NCI-H2107 treated with DMSO at 0.1 percent for 48 hours (cell line): ENCODE data around the gene TM7SF3.
"Not testable (repeated sequence)": the region's sequence is repeated elsewhere in the genome, so short reads cannot be mapped to it uniquely, and the experiment has no call there.

Source experiments
- DNase-seq: peaks from one replicate; lab custom pipeline; 2025; ENCODE audit not compliant: unreplicated experiment; lab: John Stamatoyannopoulos, UW

Gene TM7SF3

GRCh38 chr12:26982866-26983265, 31.3 kb downstream of the TM7SF3 start:
- no peak for DNase-seq

- DNase-seq, result no peak
These were observed 34.5 kb downstream of the TM7SF3 start for GRCh38 chr12:26979733-26980132.

GRCh38 chr12:26978801-26979200, 35.4 kb downstream of the TM7SF3 start:
- DNase-seq, result no peak

- no peak for DNase-seq
These were observed 37.5 kb downstream of the TM7SF3 start for GRCh38 chr12:26976687-26977086.

GRCh38 chr12:26971963-26972362, 42.2 kb downstream of the TM7SF3 start:
- no peak for DNase-seq

- no peak for DNase-seq
These were observed 44.0 kb downstream of the TM7SF3 start for GRCh38 chr12:26970136-26970535.

GRCh38 chr12:26966842-26967241, 47.3 kb downstream of the TM7SF3 start:
- DNase-seq, result no peak

GRCh38 chr12:26963413-26963812, 50.8 kb downstream of the TM7SF3 start:
- DNase-seq, result no peak

- DNase-seq, result no peak
These were observed 52.4 kb downstream of the TM7SF3 start for GRCh38 chr12:26961803-26962202.

GRCh38 chr12:26961391-26961790, 52.8 kb downstream of the TM7SF3 start:
- DNase-seq, result not testable (repeated sequence)

- DNase-seq, result no peak
These were observed 60.2 kb downstream of the TM7SF3 start for GRCh38 chr12:26954027-26954426.

- DNase-seq, result no peak
These were observed 60.7 kb downstream of the TM7SF3 start for GRCh38 chr12:26953447-26953846.

GRCh38 chr12:26948309-26948708, 65.9 kb downstream of the TM7SF3 start:
- no peak for DNase-seq

- DNase-seq, result no peak
These were observed 73.0 kb downstream of the TM7SF3 start for GRCh38 chr12:26941215-26941594.

- DNase-seq, result no peak
These were observed 73.5 kb downstream of the TM7SF3 start for GRCh38 chr12:26940516-26941214.

GRCh38 chr12:26939953-26940352, 74.2 kb downstream of the TM7SF3 start:
- no peak for DNase-seq

- peak; percentile 25 for DNase-seq
These were observed 74.9 kb downstream of the TM7SF3 start for GRCh38 chr12:26939192-26939832.

GRCh38 chr12:26938701-26939062, 75.5 kb downstream of the TM7SF3 start:
- DNase-seq, result peak; percentile 40

GRCh38 chr12:26937863-26938700, 76.1 kb downstream of the TM7SF3 start, which contains the start of the genes FGFR1OP2 and INTS13:
Gene FGFR1OP2, plus strand, starts transcription at chr12:26938470. Its CDS starts 15,689 bp downstream, at chr12:26954159.
Gene INTS13, minus strand, starts transcription at chr12:26937981. Its CDS starts 1,178 bp downstream, at chr12:26936803.
- peak; percentile 98 for DNase-seq

GRCh38 chr12:26937443-26937862, 76.7 kb downstream of the TM7SF3 start:
- peak; percentile 66 for DNase-seq

GRCh38 chr12:26936559-26937442, 77.4 kb downstream of the TM7SF3 start:
- DNase-seq, result no peak
